Measurements from ENCODE around the gene USPL1. TPM values are rescaled to one million over a fixed set of nuclear protein-coding genes. Genes with fewer than 3 reads are reported as not detected.
"Not testable (repeated sequence)": the region's sequence is repeated elsewhere in the genome, so short reads cannot be mapped to it uniquely, and the experiment has no call there.

USPL1 gene
- total RNA-seq, 1 donor from 2014 or later: 19.7 TPM

- Mint-ChIP-seq H3K27me3 (no peaks in the 10 kb centered on the region), H3K4me1 (ENCODE audit: unreplicated experiment) (peaks cover 6% of the 10 kb centered on the region), H3K27ac (no peak overlapping the region), H3K36me3 (peaks cover 3% of the 10 kb centered on the region), H3K9me3 (no peaks in the 10 kb centered on the region), H3K4me3 (no peak overlapping the region)
- no peak for DNase-seq (ENCODE audit: extremely low spot score, unreplicated experiment)
- TF ChIP-seq, protein P1, sequence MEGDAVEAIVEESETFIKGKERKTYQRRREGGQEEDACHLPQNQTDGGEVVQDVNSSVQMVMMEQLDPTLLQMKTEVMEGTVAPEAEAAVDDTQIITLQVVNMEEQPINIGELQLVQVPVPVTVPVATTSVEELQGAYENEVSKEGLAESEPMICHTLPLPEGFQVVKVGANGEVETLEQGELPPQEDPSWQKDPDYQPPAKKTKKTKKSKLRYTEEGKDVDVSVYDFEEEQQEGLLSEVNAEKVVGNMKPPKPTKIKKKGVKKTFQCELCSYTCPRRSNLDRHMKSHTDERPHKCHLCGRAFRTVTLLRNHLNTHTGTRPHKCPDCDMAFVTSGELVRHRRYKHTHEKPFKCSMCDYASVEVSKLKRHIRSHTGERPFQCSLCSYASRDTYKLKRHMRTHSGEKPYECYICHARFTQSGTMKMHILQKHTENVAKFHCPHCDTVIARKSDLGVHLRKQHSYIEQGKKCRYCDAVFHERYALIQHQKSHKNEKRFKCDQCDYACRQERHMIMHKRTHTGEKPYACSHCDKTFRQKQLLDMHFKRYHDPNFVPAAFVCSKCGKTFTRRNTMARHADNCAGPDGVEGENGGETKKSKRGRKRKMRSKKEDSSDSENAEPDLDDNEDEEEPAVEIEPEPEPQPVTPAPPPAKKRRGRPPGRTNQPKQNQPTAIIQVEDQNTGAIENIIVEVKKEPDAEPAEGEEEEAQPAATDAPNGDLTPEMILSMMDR (conservative IDR thresholded peaks at IDR 0.05): no peak
Measured at GRCh38 chr13:30605052-30605451, 12.7 kb upstream of the USPL1 start.

DNA sequence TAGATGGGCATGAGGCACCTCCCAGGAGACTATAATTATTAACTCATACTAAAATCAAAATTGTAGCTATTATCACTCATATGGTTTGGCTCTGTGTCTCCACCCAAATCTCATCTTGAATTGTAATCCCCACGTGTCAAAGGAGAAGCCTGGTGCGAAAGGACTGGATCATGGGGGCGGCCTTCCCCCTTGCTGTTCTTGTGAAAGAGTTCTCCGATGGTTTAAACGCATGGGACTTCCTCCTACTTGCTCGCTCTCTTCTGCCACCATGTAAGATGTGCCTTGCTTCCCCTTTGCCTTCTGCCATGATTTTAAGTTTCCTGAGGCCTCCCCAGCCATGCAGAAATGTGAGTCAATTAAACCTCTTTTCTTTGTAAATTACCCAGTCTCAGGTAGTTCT, 10.5 kb upstream of the USPL1 start:
- not testable (repeated sequence) for DNase-seq (ENCODE audit: extremely low spot score, unreplicated experiment); H3K9me3 Mint-ChIP-seq; H3K27me3 Mint-ChIP-seq; H3K27ac Mint-ChIP-seq; H3K36me3 Mint-ChIP-seq; H3K4me3 Mint-ChIP-seq
- peaks cover 11% of the 10 kb centered on the region for H3K4me1 Mint-ChIP-seq (ENCODE audit: unreplicated experiment)

GRCh38 chr13:30607908-30608307, 9.8 kb upstream of the USPL1 start:
- DNase-seq (ENCODE audit: extremely low spot score, unreplicated experiment): no peak
- Mint-ChIP-seq H3K9me3 (no peaks in the 10 kb centered on the region), H3K4me1 (ENCODE audit: unreplicated experiment) (peaks cover 11% of the 10 kb centered on the region), H3K27me3 (no peaks in the 10 kb centered on the region), H3K27ac (no peak overlapping the region), H3K36me3 (peaks cover 3% of the 10 kb centered on the region), H3K4me3 (no peak overlapping the region)
- TF ChIP-seq, protein P1 (conservative IDR thresholded peaks at IDR 0.05): no peak

- peaks cover 11% of the 10 kb centered on the region for H3K4me1 Mint-ChIP-seq (ENCODE audit: unreplicated experiment)
- no peak for DNase-seq (ENCODE audit: extremely low spot score, unreplicated experiment)
- H3K27ac Mint-ChIP-seq: no peak overlapping the region
- H3K36me3 Mint-ChIP-seq: peaks cover 3% of the 10 kb centered on the region
- TF ChIP-seq, protein P1 (conservative IDR thresholded peaks at IDR 0.05): no peak
- no peaks in the 10 kb centered on the region for H3K27me3 Mint-ChIP-seq
- no peak overlapping the region for H3K4me3 Mint-ChIP-seq
- no peaks in the 10 kb centered on the region for H3K9me3 Mint-ChIP-seq
Measured at GRCh38 chr13:30608364-30608763, 9.4 kb upstream of the USPL1 start.

DNA sequence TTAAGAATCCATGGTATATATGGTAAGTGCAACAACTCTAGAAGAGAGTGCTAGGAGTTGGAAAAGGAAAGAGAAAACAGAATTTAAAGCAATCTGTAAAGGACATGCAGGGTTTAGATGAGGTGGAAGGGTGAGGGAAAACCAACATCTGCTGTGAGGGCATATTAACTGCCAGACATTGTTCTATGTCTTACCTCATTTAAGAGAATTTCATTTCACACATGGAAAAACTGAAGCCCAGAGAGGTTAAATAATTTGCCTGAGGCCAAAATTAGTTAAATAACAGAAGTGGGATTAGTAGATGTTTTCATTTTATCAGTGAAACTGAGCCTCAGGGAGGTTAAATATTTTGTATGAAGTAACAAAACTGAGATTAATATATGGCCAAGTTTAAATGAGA, 7.4 kb upstream of the USPL1 start:
- Mint-ChIP-seq H3K27ac (no peak overlapping the region), H3K4me1 (ENCODE audit: unreplicated experiment) (peaks cover 11% of the 10 kb centered on the region), H3K4me3 (no peak overlapping the region), H3K27me3 (no peaks in the 10 kb centered on the region), H3K9me3 (no peaks in the 10 kb centered on the region), H3K36me3 (peaks cover 7% of the 10 kb centered on the region)
- TF ChIP-seq, protein P1 (conservative IDR thresholded peaks at IDR 0.05): no peak
- no peak for DNase-seq (ENCODE audit: extremely low spot score, unreplicated experiment)

DNA sequence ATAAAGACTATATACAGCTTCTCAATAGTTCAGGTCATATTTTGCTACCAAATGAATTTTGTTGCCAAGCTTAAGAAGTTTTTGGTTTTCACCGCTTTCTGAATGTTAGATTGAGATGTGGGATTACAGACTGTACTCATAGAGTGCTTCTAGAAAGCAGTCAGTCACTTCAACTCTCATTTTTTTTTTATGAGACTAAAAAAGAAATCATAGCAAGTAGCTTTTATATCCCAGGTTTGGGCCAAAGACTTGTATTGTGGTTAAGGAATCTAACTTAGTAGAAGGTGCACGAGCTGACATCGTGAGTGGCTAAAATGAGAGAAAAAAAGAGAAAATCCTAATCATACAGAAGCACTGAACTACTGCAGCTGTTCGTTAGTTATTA, 2.2 kb upstream of the USPL1 start:
- H3K9me3 Mint-ChIP-seq: no peaks in the 10 kb centered on the region
- H3K4me3 Mint-ChIP-seq: no peak overlapping the region
- H3K27me3 Mint-ChIP-seq: no peaks in the 10 kb centered on the region
- TF ChIP-seq, protein P1 (conservative IDR thresholded peaks at IDR 0.05): no peak
- peaks cover 4% of the 10 kb centered on the region for H3K36me3 Mint-ChIP-seq
- H3K4me1 Mint-ChIP-seq (ENCODE audit: unreplicated experiment): peaks cover 11% of the 10 kb centered on the region
- no peak overlapping the region for H3K27ac Mint-ChIP-seq
- DNase-seq (ENCODE audit: extremely low spot score, unreplicated experiment): no peak

All from type B pancreatic cell (in vitro differentiated cells).